GM19372 (cell line): ENCODE results near the gene PRR15L.

Source experiments
- ATAC-seq: cut with Tn5 transposase; IDR thresholded peaks from one replicate; pipeline ENCODE4 v1.9.1; 2021; ENCODE audit warnings: mild to moderate bottlenecking, low read depth, moderate library complexity; ENCODE audit not compliant: unreplicated experiment

Gene PRR15L

DNA sequence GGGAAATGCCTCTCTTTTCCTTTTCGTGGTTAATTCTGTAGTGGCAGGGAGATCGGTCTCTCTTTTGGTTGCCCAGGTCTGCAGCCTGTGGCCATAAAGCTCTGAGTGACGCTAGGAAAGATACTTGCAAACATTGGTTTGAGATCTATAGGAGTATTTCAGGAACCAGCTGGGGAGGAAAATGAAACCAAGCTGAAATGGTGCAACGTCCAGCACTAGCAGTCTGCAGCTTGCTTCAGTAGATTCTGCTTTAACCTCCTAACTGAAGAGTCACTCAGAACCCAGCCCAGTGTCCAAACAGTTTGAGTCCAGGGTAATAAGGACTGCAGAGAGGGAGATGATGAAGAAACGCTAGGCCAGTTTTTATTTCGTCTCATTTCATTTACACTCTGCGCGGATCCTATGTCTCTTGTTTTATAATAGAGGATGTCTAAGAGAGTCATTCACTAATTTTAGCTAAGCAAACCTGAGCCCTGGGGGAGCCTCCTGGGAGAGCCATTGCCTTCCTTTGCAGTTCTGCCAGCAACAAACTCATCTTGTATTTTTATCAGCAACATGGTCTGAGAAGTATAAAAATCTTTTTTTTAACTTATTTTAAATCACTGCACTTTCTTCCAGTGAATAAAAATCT, 49.6 kb downstream of the PRR15L start:
- ATAC-seq = no peak

DNA sequence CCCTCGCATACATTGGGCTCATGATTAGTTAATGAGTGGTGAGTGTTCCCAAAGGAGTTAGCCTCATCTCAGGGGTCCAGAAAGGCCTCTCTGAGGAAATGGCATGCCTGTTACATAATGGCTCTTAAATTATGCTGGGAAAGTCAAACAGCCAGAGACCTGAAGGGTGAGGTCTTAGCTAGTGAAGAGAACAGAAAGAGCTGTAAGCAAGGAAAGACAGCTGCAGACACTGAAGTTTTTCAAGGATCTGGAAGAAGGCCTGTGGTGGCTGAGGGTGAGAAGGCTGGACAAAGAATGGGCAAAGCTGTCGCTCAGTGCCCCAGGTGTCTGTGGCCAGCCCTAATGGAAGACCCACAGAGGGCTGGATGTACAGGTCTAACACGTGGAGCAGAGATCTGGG, 51.2 kb downstream of the PRR15L start:
- no peak for ATAC-seq

DNA sequence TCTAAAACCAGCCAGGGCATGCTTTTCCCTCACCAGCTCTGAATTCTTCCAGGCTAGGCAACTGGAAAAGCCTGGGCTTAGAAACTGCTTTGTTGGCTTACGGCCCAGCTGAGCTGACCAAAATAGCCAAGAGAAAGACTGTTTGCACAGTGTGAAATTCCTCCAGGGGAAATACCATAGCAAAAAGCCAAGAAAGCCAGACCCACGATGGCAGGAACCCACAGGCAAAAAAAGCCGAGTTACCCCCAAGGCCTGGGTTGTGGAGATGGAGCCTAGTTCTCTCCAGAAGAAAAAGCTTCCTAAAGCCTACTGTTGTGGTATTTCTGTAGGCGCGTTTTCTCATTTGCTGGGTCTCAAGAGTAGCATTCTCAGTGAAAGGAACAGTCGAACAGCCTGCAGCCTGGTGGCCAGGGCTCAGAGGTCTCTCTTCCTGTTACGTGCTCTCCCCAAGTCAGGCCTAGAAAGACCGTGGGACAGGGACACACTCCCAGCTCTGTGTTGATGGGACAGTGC, 52.4 kb downstream of the PRR15L start:
- ATAC-seq = no peak

DNA sequence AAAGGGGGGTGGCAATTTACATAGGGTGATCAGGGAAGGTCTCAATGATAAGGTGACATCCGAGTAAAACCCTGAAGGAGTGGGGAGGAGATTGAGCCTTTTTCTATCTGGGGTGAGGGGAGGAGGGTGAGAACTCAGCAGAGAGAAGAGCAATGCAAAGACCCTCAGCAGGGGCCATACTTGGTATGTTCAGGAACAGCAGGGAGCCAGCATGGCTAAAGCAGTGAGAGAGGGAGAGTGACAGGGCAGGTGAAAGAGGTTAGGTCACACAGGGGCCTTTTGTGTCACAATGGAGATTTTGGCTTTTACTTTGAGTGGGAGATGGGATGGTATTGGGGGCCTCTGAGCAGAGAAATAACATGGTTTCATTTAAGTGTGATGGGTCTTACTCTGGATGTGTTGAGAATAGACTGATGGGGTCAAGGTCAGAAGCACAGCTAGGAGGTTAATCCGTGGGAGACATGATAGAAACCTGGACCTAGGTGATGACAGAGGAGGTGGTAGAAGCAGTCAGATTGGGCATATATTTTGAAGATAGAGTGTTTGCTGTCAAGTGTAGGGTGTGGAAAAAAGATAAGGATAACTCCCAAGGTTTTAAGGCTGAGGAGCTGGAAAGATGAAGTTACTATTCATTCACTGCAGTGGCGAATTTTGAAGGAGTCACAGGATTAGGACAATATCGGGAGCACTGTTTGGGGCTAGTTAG, 55.5 kb downstream of the PRR15L start:
- no peak for ATAC-seq
